Prostate gland (tissue), 2 donors: ENCODE measurements around the gene PIGQ.

Source experiments
- CTCF ChIP-seq, 4 experiments: fragments of 200-600 bp in 2 of 4; fragments of 450-650 bp in 2 of 4; sonication (generic) in 2 of 4; IDR thresholded peaks; 1 replicate in 3 of 4; 2 replicates in 1 of 4; pipeline ENCODE4 v1.5.1; 2016 to 2019; ENCODE audit warnings: antibody characterized with exemption in 4 of 4, mild to moderate bottlenecking in 2 of 4, moderate library complexity in 2 of 4
- POLR2AphosphoS5 ChIP-seq: sonication (generic); formaldehyde crosslinking; IDR thresholded peaks from one replicate; pipeline ENCODE4 v1.6.1; 2017; ENCODE audit warnings: antibody characterized with exemption

- TF ChIP-seq CTCF (IDR thresholded peaks at IDR 0.05) (no peak), POLR2AphosphoS5 (no peak)
These were observed 62.9 kb downstream of the PIGQ start for GRCh38 chr16:632486-633335.
